ENCODE measurements around the gene GPC3.

- TF ChIP-seq CTCF (IDR thresholded peaks at IDR 0.05) = no peak
- TF ChIP-seq POLR2AphosphoS5 (IDR thresholded peaks at IDR 0.05; ENCODE audit: insufficient read depth in 1 of 2, low read depth in 1 of 2) = no peak
These were observed 340.1 kb downstream of the GPC3 start for GRCh38 chrX:133645256-133645655.
